Stomach smooth muscle (tissue), 2 donors: ENCODE measurements around the gene NUTM2D.
"Not testable (repeated sequence)": the region's sequence is repeated elsewhere in the genome, so short reads cannot be mapped to it uniquely, and the experiment has no call there.

ENCODE experiments used
- H3K27ac ChIP-seq: one replicate; pipeline ENCODE4 v1.7.0; 2013; ENCODE audit warnings: mild to moderate bottlenecking, low read length, inconsistent platforms
- H3K27me3 ChIP-seq, 2 donors: one replicate each; pipeline ENCODE4 v1.7.0; 2013; ENCODE audit warnings: low read length in 2 of 2; ENCODE audit not compliant: insufficient read depth in 2 of 2, control insufficient read depth in 1 of 2
- H3K36me3 ChIP-seq, 2 donors: one replicate each; pipeline ENCODE4 v1.7.0; 2013; ENCODE audit warnings: low read length in 2 of 2; ENCODE audit not compliant: control insufficient read depth in 2 of 2, insufficient read depth in 2 of 2
- H3K4me1 ChIP-seq: one replicate; pipeline ENCODE4 v1.7.0; 2013; ENCODE audit warnings: low read length; ENCODE audit not compliant: control insufficient read depth, insufficient read depth
- H3K4me3 ChIP-seq, 2 donors: one replicate each; pipeline ENCODE4 v1.7.0; 2013; ENCODE audit warnings: low read length in 2 of 2
- H3K9ac ChIP-seq, 2 donors: one replicate each; pipeline ENCODE4 v1.7.0; 2013; ENCODE audit warnings: low read length in 2 of 2, mild to moderate bottlenecking in 1 of 2
- H3K9me3 ChIP-seq, 2 donors: one replicate each; pipeline ENCODE4 v1.7.0; 2013; ENCODE audit warnings: low read length in 2 of 2; ENCODE audit not compliant: control insufficient read depth in 2 of 2
- donor health status: healthy.
- donor health status: Pancreatic carcinoma.

Gene NUTM2D

DNA sequence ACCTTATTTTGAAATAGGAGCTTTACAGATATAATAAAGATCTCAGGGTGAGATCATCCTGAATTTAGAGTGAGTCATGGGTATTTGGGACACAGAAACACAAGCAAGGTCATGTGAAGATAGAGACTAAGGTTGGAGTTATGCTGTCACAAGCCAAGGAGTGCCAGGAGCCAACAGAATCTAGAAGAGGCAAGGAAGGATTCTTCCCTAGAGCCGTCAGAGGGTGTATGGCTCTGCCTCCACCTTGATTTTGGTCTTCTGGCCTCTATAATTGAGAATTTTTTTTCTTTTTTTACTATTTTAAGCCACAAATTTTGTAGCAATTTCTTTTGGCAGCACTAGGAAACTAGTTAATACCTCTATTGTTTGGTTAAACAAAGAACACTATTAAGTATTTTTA, 24.9 kb upstream of the NUTM2D start:
- H3K27me3 ChIP-seq, H3K27ac ChIP-seq, H3K4me1 ChIP-seq, H3K9ac ChIP-seq, H3K9me3 ChIP-seq, H3K4me3 ChIP-seq, H3K36me3 ChIP-seq: not testable (repeated sequence)

DNA sequence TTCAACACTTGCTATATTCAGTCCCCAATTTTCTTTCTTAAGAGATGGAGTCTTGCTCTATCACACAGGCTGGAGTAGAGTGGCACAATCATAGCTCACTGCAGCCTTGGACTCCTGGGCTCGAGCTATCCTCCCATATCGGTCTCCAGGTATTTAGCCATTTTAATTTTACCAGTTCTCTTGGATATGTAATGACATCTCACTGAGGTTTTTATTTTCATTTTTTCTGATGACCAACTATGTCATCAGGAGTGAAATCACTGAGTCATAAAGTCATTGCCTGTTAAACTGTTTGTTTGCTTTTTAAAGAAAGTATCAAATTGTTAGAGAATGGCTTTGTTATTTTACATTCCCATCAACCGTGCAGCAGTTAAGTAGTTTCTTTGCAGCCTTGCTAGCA, 17.1 kb upstream of the NUTM2D start:
- H3K9ac ChIP-seq, H3K27me3 ChIP-seq, H3K9me3 ChIP-seq, H3K36me3 ChIP-seq, H3K4me1 ChIP-seq, H3K4me3 ChIP-seq, H3K27ac ChIP-seq: not testable (repeated sequence)

GRCh38 chr10:87341546-87342142, 15.9 kb upstream of the NUTM2D start:
- H3K27ac ChIP-seq, H3K36me3 ChIP-seq, H3K27me3 ChIP-seq, H3K9me3 ChIP-seq, H3K4me1 ChIP-seq, H3K9ac ChIP-seq: not testable (repeated sequence)
- peak overlapping the region in 1 of 2 donors; percentile 63 for H3K4me3 ChIP-seq

GRCh38 chr10:87342249-87342710, 15.3 kb upstream of the NUTM2D start:
- not testable (repeated sequence) for H3K36me3 ChIP-seq, H3K9me3 ChIP-seq, H3K4me1 ChIP-seq, H3K27ac ChIP-seq, H3K27me3 ChIP-seq
- peak overlapping the region; percentile 33 to 42 for H3K9ac ChIP-seq
- H3K4me3 ChIP-seq, result peak overlapping the region in 1 of 2 donors; percentile 63

- Histone ChIP-seq H3K9ac (peak overlapping the region in 1 of 2 donors; percentile 42), H3K27ac (peak overlapping the region; percentile 11), H3K4me3 (peak overlapping the region; percentile 31 to 64)
- H3K36me3 ChIP-seq, H3K27me3 ChIP-seq, H3K4me1 ChIP-seq, H3K9me3 ChIP-seq: not testable (repeated sequence)
These were observed 14.8 kb upstream of the NUTM2D start for GRCh38 chr10:87342711-87343258.

- H3K36me3 ChIP-seq, H3K27ac ChIP-seq, H3K9ac ChIP-seq: not testable (repeated sequence)
These were observed 11.8 kb upstream of the NUTM2D start for GRCh38 chr10:87345743-87346142.

GRCh38 chr10:87350161-87350560, 7.4 kb upstream of the NUTM2D start:
- H3K27ac ChIP-seq, H3K36me3 ChIP-seq, H3K9ac ChIP-seq, H3K4me3 ChIP-seq, H3K4me1 ChIP-seq, H3K27me3 ChIP-seq, H3K9me3 ChIP-seq: not testable (repeated sequence)

More at GRCh38 chr10:87345743-87346142, 11.8 kb upstream of the NUTM2D start:
- not testable (repeated sequence) for H3K4me1 ChIP-seq, H3K4me3 ChIP-seq, H3K27me3 ChIP-seq, H3K9me3 ChIP-seq

- H3K27me3 ChIP-seq, H3K4me3 ChIP-seq, H3K9ac ChIP-seq, H3K4me1 ChIP-seq, H3K36me3 ChIP-seq, H3K9me3 ChIP-seq, H3K27ac ChIP-seq: not testable (repeated sequence)
These were observed 4.7 kb upstream of the NUTM2D start for GRCh38 chr10:87352825-87353224.

GRCh38 chr10:87355110-87355509, 2.4 kb upstream of the NUTM2D start:
- not testable (repeated sequence) for H3K27me3 ChIP-seq, H3K36me3 ChIP-seq, H3K9me3 ChIP-seq, H3K4me3 ChIP-seq, H3K4me1 ChIP-seq, H3K9ac ChIP-seq, H3K27ac ChIP-seq

DNA sequence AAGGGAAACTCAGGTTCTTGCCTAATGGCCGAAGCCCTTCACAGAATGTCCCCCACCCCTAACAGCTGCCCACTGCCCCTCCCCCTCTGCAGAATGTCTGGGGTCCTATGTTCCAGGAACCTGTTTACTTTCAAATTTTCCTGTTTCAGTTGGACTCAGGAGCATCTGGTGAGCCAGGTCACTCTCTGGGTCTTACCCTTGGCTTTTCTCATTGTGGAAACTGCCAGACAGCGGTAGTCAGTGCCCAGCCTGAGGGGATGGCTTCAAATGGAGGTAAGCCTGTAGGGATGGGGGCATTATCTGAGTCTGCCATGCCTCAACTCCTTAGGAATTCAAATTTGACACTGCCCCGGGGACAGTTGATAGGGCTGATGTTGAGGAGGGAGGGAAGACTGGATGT, 615 bp downstream of the NUTM2D start:
- H3K9me3 ChIP-seq, H3K4me1 ChIP-seq, H3K9ac ChIP-seq, H3K36me3 ChIP-seq, H3K4me3 ChIP-seq, H3K27ac ChIP-seq, H3K27me3 ChIP-seq: not testable (repeated sequence)

GRCh38 chr10:87369514-87370112, 12.1 kb downstream of the NUTM2D start:
- H3K9me3 ChIP-seq, H3K9ac ChIP-seq, H3K4me3 ChIP-seq, H3K36me3 ChIP-seq, H3K27ac ChIP-seq, H3K4me1 ChIP-seq, H3K27me3 ChIP-seq: not testable (repeated sequence)
